Activated CD8-positive, alpha-beta memory T cell treated with anti-CD3 and anti-CD28 coated beads, Interleukin-2, amount 50 U/mL, for 1 hour (primary cell): ENCODE data around the gene TBL1Y.
"Not testable (repeated sequence)": the region's sequence is repeated elsewhere in the genome, so short reads cannot be mapped to it uniquely, and the experiment has no call there.

Experiments used
- DNase-seq: peaks from one replicate; pipeline ENCODE4 v3.0.0-alpha.2; 2020; ENCODE audit errors: extremely low read depth

Gene TBL1Y

GRCh38 chrY:7080548-7080947 is 170.1 kb downstream of the TBL1Y start:
- not testable (repeated sequence) for DNase-seq

DNA sequence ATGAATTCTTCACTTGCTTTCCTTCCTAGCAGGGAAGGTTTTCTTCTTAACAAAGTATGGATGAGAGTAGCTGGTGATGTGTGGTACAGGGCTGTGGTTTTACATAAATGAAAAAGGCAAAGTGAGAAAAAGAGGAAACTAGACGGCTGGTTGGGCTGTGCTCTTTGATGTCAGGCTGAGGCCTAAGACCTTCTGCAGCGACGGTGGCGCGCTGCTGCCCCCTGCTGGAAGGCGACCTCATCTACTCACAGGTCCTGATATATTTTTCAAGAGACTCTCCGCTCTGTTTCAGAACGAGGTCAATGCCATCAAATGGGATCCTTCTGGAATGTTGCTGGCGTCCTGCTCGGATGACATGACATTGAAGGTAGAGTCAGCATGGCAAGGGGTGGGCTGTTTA is 175.1 kb downstream of the TBL1Y start:
- no peak for DNase-seq

DNA sequence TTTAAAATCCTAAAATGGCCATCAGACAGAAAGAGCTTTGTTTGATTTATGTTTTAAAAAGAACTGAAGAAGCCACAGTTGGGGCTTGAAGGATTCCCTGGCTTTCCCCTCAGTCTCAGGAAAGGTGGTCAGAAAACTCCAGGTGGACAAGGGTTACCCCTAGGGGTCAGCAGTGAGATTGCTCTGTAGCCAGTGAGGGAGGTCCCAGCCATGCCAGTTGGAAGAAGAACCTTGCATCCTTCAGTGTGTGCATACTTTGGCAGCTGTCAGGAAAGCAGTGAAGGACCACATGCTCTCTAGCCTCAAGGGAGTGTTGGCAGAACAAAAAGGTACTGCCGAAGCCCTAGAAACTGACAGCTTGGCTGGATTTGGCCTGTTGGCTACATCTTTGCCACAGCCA is 182.3 kb downstream of the TBL1Y start:
- DNase-seq, result no peak

- no peak for DNase-seq
Observed at GRCh38 chrY:7094365-7094764, 183.9 kb downstream of the TBL1Y start.

- DNase-seq, result no peak
Observed at GRCh38 chrY:7097021-7097420, 186.5 kb downstream of the TBL1Y start.

GRCh38 chrY:7099742-7100141 is 189.2 kb downstream of the TBL1Y start:
- no peak for DNase-seq

- DNase-seq, result no peak
Observed at GRCh38 chrY:7102680-7103079, 192.2 kb downstream of the TBL1Y start.

GRCh38 chrY:7107179-7107578 is 196.7 kb downstream of the TBL1Y start:
- no peak for DNase-seq

DNA sequence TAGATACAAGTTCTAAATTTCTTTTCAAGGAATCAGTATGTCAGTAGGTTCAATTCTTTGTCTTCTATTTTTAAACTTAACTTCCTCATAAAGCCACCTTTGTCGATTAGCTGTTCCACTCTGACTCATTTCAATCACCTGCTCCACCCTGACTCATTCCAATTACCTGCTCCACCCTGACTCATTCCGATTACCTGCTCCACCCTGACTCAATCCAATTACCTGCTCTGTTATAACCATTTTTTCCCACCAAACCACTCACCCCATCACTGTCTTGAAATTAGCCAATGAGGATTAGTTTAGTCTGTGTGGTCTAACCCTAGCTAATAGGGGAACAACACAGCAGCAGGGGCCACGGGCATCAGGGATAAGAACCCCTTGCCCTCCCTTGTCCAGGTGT is 199.6 kb downstream of the TBL1Y start:
- DNase-seq, result no peak

DNA sequence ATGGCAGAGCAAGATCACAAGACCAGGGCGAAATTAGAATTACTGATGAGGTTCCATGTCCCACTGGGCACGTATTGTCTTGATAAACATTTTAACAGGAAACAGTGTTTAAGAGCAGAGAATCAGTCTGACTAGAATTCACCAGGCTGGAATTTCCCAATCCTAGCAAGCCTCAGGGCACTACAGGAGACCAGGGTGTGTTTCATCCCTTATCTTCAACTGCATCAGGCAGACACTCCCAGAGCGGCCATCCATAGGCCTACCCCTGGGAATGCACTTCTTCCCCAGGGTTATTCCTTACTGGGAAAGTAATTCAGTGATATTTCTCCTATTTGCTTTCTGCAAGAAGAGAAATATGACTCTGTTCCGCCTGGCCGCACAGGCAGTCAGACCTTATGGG is 205.4 kb downstream of the TBL1Y start:
- DNase-seq, result no peak

GRCh38 chrY:7122202-7122601 is 211.7 kb downstream of the TBL1Y start:
- DNase-seq, result no peak

DNA sequence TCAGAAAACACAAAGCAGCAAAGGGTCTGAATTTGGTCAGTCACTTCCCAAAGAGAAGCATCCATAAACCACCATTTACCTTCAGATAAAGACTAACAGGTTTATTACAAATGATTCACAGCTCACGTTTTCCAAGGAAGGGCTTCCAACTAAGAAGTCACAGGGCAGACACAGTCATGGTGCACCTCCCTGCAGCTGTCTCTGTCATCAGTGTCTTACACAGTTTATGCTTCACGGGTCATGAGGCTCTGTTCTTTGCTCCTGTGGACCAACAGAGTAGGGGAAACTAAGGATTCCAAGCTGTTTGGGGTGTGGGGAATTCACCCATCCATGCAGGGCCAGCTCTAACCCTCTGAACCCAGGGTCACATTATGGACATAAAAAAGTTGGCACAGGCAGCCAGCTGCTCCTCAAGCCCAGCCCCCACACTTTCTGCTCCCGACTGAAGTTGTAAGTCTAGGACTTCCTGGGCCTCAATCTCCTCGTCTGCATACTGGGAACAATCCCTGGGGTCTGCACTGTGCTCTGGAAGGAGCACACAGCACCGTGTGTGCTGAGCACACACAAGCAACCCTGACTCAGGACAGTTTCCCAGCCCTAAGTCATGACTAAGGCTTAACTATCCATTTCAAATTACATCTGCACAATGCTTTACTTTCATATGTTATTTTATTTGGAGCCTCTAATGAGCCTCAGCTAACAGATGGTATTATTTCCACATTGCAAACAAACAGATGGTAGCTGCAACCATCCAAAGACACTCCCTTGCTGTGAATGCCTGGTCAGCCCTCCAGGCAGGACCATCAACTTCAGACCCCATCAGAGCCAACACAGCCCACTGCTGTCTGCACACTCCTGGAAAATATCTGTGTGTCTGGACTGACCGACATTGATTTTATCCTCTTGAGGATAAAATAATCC is 214.9 kb downstream of the TBL1Y start:
- DNase-seq, result no peak

DNA sequence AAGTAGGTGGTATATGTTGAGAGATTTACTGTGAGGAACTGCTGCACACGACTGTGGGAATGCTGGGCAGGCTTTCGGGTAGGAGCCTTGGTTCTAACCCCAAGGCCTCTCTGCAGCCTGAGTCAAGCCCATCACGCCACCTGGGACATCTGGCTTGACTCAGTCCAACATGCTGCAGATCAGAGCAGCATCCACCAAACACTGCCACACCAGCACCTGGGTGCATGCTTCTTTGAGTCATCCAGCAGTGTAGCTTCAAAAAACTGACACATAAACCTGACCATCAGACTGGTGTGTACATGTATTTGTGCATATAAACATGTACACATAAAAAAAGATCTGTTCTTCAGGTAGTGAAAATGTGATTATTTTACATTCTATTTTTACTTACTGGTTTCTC is 217.7 kb downstream of the TBL1Y start:
- DNase-seq, result no peak
